Subcutaneous abdominal adipose tissue (tissue), 5 donors: ENCODE measurements around the gene ELAVL3.
"Not testable (repeated sequence)": the region's sequence is repeated elsewhere in the genome, so short reads cannot be mapped to it uniquely, and the experiment has no call there.

Experiments
- H3K27ac ChIP-seq: one replicate; pipeline ENCODE4 v1.7.0; 2013; ENCODE audit warnings: low read depth, mild to moderate bottlenecking, inconsistent platforms, low read length, moderate library complexity
- H3K27me3 ChIP-seq, 5 donors: one replicate each; pipeline ENCODE4 v1.7.0; 2013; ENCODE audit warnings: low read length in 5 of 5, inconsistent platforms in 1 of 5; ENCODE audit not compliant: control insufficient read depth in 5 of 5, insufficient read depth in 4 of 5
- H3K36me3 ChIP-seq, 5 donors: one replicate each; pipeline ENCODE4 v1.7.0; 2013; ENCODE audit warnings: low read length in 5 of 5; ENCODE audit not compliant: control insufficient read depth in 5 of 5, insufficient read depth in 5 of 5
- H3K4me1 ChIP-seq, 5 donors: one replicate each; pipeline ENCODE4 v1.7.0; 2013; ENCODE audit warnings: low read length in 5 of 5, mild to moderate bottlenecking in 3 of 5, moderate library complexity in 1 of 5; ENCODE audit not compliant: control insufficient read depth in 5 of 5, insufficient read depth in 5 of 5
- H3K4me3 ChIP-seq, 5 donors: one replicate each; pipeline ENCODE4 v1.7.0; 2013; ENCODE audit warnings: low read length in 5 of 5, low read depth in 1 of 5
- H3K9ac ChIP-seq, 5 donors: one replicate each; pipeline ENCODE4 v1.7.0; 2013; ENCODE audit warnings: low read length in 5 of 5, mild to moderate bottlenecking in 4 of 5, moderate library complexity in 3 of 5
- H3K9me3 ChIP-seq, 5 donors: one replicate each; pipeline ENCODE4 v1.7.0; 2013; ENCODE audit warnings: low read length in 5 of 5; ENCODE audit not compliant: control insufficient read depth in 5 of 5
- donor health status: healthy.
- donor health status: healthy.
- donor health status: healthy.
- donor health status: healthy.
- donor health status: healthy.

ELAVL3 gene

DNA sequence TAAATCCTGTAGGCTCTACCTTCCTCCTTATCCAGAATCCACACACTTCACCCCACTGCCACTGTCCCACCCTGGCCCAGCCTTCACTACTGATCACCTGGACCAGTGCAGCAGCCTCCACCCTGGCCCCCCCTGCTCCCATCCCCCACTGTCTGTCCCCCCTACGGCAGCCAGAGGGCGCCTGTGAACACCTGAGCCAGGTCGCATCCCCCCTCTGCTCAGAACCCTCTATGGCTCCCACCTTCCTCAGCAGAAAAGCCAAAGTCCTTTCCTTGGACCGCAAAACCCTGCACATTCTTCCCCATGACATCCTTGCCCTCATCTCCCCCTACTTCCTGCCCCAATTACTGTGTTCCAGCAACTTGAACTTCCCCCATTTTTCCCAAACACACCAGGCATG is 20.6 kb downstream of the ELAVL3 start:
- Histone ChIP-seq H3K27me3 (peaks cover 7 to 15% (median 9%) of the 10 kb centered on the region in 5 donors), H3K36me3 (no peaks in the 10 kb centered on the region), H3K9me3 (no peaks in the 10 kb centered on the region), H3K4me1 (no peaks in the 10 kb centered on the region), H3K27ac (no peak overlapping the region), H3K9ac (no peak overlapping the region), H3K4me3 (no peak overlapping the region)

DNA sequence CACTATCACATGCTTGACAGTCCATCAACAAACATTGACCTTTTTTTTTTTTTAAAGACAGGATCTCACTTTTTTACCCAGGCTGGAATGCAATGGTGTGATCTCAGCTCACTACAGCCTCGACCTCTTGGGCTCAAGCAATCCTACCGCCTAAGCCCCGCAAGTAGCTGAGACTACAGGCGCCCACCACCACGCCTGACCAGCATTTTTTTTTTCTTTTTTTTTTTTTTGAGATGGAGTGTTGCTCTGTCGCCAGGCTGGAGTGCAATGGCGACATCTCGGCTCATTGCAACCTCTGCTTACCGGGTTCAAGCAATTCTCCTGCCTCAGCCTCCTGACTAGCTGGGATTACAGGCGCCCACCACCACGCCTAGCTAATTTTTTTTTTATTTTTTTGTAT is 21.9 kb downstream of the ELAVL3 start:
- H3K4me3 ChIP-seq, H3K4me1 ChIP-seq, H3K36me3 ChIP-seq, H3K27ac ChIP-seq, H3K9me3 ChIP-seq, H3K9ac ChIP-seq: not testable (repeated sequence)
- H3K27me3 ChIP-seq: peaks cover 7 to 15% (median 9%) of the 10 kb centered on the region in 5 donors

DNA sequence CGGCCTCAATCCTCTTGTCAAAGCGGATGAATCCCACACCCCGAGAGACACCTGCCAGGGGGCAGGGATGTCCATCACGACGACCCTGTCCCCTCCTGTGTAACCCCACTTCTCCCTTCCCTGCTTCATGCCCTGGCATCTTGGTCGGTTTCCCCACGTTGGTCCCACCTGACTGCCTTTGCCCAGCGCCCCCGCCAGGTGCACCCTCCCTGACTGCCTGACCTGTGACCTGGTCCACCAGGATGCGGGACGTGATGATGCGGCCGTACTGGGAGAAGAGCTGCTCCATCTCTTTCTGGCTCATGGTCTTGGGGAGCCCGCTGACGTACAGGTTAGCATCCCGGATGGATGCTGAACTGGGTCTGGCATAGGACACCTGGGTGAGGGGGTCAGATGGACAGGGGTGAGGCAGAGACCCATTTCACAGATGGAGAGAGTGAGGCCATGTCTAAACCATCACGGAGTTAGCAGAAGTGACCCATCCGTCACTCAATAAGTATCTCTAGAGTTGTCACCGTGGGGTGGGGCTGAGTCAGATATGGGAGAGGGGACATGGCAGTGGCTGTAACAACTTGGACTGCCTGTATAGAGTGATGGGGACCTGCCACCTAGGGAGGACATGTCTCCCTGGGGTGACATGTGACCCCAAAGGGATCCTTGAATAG is 22.5 kb downstream of the ELAVL3 start:
- Histone ChIP-seq H3K9ac (no peak overlapping the region), H3K9me3 (no peaks in the 10 kb centered on the region), H3K4me3 (no peak overlapping the region), H3K27me3 (peaks cover 7 to 17% (median 9%) of the 10 kb centered on the region in 5 donors), H3K27ac (no peak overlapping the region), H3K4me1 (no peaks in the 10 kb centered on the region), H3K36me3 (no peaks in the 10 kb centered on the region)

DNA sequence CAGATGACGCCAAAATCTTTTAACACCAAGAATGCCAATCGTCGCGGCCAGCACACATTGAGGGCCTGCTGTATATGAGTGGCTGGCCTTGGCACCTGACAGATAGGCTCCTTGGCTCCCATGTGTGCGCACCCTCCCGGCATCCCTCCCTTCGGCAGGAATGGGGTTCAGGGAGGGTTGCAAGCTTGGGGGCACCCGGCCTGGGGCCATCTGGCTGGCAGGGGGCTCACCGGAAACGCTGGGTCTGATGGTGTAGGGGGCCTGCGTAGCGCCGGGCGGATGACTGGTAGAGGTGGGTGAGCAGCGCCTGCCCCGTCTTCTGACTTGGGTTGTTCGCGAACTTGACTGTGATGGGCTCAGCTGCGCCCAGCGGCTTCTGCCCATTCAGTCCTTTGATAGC is 23.0 kb downstream of the ELAVL3 start:
- no peak overlapping the region for H3K27ac ChIP-seq
- H3K9me3 ChIP-seq: no peaks in the 10 kb centered on the region
- peaks cover 7 to 17% (median 12%) of the 10 kb centered on the region in 5 donors for H3K27me3 ChIP-seq
- no peak overlapping the region for H3K9ac ChIP-seq
- no peak overlapping the region for H3K4me3 ChIP-seq
- H3K36me3 ChIP-seq: no peaks in the 10 kb centered on the region
- H3K4me1 ChIP-seq: no peaks in the 10 kb centered on the region

- Histone ChIP-seq H3K9ac (no peak overlapping the region), H3K4me3 (no peak overlapping the region), H3K9me3 (no peaks in the 10 kb centered on the region), H3K27me3 (peaks cover 7 to 17% (median 12%) of the 10 kb centered on the region in 5 donors), H3K4me1 (no peaks in the 10 kb centered on the region), H3K36me3 (no peaks in the 10 kb centered on the region), H3K27ac (no peak overlapping the region)
These were observed 23.7 kb downstream of the ELAVL3 start for GRCh38 chr19:11457115-11457514.

- H3K9ac ChIP-seq: no peak overlapping the region
- H3K27ac ChIP-seq: no peak overlapping the region
- no peaks in the 10 kb centered on the region for H3K4me1 ChIP-seq
- H3K4me3 ChIP-seq: no peak overlapping the region
- no peaks in the 10 kb centered on the region for H3K36me3 ChIP-seq
- no peaks in the 10 kb centered on the region for H3K9me3 ChIP-seq
- H3K27me3 ChIP-seq: peaks cover 7 to 17% (median 12%) of the 10 kb centered on the region in 5 donors
These were observed 24.2 kb downstream of the ELAVL3 start for GRCh38 chr19:11456659-11457058.

DNA sequence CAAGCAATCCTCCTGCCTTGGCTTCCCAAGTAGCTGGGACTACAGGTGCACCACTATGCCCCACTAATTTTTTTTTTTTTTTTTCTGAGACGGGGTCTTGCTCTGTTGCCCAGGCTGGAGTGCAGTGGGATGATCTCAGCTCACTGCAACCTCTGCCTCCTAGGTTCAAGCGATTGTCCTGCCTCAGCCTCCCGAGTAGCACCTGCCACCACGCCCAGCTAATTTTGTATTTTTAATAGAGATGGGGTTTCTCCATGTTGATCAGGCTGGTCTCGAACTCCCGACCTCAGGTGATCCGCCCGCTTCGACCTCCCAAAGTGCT is 25.7 kb downstream of the ELAVL3 start:
- H3K4me3 ChIP-seq, H3K9ac ChIP-seq, H3K9me3 ChIP-seq, H3K36me3 ChIP-seq, H3K27ac ChIP-seq, H3K4me1 ChIP-seq: not testable (repeated sequence)
- peaks cover 7 to 15% (median 12%) of the 10 kb centered on the region in 5 donors for H3K27me3 ChIP-seq

DNA sequence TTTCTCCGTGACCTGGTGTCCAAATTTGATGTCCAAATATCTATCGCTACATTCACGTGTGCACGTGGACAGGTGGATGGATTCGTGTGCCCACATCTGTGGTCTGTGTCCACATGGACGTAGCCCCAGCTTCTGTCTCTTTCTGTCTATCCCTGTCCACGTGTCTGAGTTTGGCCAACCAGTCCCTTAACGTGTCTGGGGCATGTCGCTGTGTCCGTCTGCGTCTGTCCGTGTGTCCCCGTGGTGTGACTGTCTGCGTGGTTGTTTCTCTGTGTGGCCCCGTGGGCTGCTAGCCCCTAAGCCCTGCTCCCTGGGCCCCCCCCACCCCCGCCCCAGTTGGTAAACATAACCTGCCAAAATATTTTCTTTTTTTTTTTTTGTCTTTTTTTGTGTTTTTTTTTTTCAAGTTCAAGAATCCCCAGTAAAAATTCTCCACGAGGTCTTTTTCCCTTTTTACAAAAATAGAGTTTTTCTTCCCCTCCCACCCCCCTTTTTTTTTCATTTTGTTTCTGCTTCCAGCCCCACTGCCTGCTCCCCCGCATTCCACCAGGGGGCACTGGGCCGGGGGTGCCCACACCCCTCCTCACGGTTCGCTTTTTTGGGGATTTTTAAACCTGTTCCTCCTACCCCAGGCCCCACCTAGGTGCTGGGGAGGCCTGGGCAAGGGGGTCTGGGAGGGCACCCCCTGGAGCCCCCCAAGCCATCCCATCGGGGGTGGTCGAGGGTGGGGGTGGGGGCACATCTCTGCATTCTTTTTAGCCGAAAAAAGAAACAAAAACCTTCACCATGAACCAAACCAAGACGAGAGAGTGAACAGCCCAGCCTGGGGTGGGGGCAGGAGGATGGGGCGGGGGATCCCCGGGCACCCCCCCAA is 27.1 kb downstream of the ELAVL3 start:
- Histone ChIP-seq H3K4me3 (no peak overlapping the region), H3K9me3 (no peaks in the 10 kb centered on the region), H3K27me3 (peaks cover 7 to 13% (median 9%) of the 10 kb centered on the region in 5 donors), H3K36me3 (peaks cover 0 to 18% (median 16%) of the 10 kb centered on the region in 5 donors), H3K4me1 (no peaks in the 10 kb centered on the region), H3K9ac (no peak overlapping the region), H3K27ac (no peak overlapping the region)

DNA sequence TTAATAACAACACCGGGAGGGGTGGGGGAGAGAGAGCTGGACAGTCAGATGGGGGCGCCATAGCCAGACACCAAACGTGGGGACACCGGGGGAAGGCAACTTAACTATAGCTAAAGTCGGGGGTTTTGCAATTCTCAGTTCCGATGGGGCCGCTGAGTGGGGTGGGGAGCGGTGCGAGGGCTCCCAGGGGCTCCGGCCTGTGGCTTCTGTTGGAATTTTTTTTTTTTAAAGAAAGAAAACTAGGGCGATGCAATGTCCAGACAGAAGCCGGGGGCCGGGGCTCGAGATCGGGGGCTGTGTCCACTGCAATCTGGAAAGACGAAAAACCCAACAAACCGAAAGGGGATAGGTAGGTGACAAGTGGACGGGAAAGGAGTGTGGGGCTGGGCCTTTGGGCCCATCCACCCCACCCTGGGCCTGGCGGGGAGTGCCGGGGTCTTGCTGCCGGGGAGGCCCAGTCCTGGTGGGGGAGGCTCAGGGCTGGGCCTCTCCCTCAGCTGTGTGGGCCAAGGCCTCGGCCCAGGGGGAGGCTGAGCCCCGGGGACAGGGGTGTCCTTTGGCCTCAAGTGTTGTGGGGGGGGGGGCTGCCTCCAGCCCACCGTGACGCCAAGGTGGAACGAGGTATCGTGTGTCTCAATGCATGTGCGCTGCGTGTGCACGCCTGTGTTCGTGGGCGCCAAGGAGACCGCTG is 28.1 kb downstream of the ELAVL3 start:
- Histone ChIP-seq H3K36me3 (peaks cover 0 to 28% (median 25%) of the 10 kb centered on the region in 5 donors), H3K4me1 (no peaks in the 10 kb centered on the region), H3K9me3 (no peaks in the 10 kb centered on the region), H3K27ac (no peak overlapping the region), H3K4me3 (no peak overlapping the region), H3K9ac (no peak overlapping the region), H3K27me3 (peaks cover 2 to 8% (median 3%) of the 10 kb centered on the region in 5 donors)
